ENCODE results near the gene DOCK2. TPM values are rescaled to one million over a fixed set of nuclear protein-coding genes. Genes with fewer than 3 reads are reported as not detected.

The DOCK2 gene
- total and polyA plus RNA-seq, 9 of the 15 experiments (the other 6 are each of a cell fraction or from before 2014, with no cell fraction given), result 4.5 to 42.6 (median 20.5) TPM

DNA sequence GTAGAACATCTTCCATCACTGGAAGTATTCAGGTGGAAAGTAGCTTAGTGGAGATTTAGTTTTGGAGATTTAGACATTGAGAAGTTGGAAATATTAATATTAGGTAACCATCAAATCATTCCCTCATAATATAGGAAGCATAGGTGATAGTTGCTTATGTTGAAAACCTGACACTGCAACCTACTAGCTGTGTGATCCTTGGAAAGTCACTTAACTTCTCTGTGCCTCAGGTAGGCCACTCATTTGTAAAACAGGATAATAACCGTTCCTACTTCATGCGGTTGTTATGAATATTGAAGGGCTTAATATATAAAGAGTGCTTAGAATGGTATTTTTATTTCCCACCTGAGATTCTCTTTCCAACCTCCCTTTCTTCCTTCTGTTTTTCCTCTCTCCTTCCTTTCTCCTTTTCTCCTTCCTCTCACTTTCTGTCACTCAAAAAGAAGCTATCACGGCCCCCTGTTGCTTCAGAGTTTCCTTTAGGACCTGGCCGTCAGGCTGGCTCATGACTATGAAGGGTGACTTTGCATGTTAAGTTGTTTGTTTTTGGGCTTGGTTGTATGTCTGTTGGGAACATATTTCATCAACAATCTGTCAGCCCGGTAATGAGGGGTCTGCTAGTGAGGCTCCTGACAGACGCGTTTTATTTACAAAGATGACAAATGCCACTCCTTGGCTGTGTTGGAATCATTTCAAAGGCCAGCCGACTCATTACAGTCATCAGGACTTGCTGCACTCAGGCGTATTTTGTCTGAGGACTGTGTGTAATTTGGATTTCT, 31.0 kb downstream of the DOCK2 start (continued):
- TF ChIP-seq, protein P1, sequence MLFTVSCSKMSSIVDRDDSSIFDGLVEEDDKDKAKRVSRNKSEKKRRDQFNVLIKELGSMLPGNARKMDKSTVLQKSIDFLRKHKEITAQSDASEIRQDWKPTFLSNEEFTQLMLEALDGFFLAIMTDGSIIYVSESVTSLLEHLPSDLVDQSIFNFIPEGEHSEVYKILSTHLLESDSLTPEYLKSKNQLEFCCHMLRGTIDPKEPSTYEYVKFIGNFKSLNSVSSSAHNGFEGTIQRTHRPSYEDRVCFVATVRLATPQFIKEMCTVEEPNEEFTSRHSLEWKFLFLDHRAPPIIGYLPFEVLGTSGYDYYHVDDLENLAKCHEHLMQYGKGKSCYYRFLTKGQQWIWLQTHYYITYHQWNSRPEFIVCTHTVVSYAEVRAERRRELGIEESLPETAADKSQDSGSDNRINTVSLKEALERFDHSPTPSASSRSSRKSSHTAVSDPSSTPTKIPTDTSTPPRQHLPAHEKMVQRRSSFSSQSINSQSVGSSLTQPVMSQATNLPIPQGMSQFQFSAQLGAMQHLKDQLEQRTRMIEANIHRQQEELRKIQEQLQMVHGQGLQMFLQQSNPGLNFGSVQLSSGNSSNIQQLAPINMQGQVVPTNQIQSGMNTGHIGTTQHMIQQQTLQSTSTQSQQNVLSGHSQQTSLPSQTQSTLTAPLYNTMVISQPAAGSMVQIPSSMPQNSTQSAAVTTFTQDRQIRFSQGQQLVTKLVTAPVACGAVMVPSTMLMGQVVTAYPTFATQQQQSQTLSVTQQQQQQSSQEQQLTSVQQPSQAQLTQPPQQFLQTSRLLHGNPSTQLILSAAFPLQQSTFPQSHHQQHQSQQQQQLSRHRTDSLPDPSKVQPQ (CRISPR knock-in tag; IDR thresholded peaks at IDR 0.05; ENCODE audit: borderline replicate concordance), result no peak
- TF ChIP-seq, protein P2, sequence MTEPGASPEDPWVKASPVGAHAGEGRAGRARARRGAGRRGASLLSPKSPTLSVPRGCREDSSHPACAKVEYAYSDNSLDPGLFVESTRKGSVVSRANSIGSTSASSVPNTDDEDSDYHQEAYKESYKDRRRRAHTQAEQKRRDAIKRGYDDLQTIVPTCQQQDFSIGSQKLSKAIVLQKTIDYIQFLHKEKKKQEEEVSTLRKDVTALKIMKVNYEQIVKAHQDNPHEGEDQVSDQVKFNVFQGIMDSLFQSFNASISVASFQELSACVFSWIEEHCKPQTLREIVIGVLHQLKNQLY (CRISPR knock-in tag; conservative IDR thresholded peaks at IDR 0.05), result no peak
- TF ChIP-seq STAT5A (IDR thresholded peaks at IDR 0.05; ENCODE audit: borderline replicate concordance, low read length) (no peak), POU5F1 (IDR thresholded peaks at IDR 0.05; ENCODE audit: borderline replicate concordance, low read depth, low read length, partially characterized antibody) (no peak), NRF1 (conservative IDR thresholded peaks at IDR 0.05 in 1 of 2, IDR thresholded peaks at IDR 0.05 in 1 of 2) (0 out of 4 replicates have a peak, but pooled peaks of 1 of the 2 experiments have one; percentile 21), ZNF584 (CRISPR knock-in tag; IDR thresholded peaks at IDR 0.05; ENCODE audit: low read depth) (no peak), RBM25 (IDR thresholded peaks at IDR 0.05; ENCODE audit: low read depth, low read length, severe bottlenecking) (peak; percentile 80), NR2C2 (CRISPR knock-in tag; IDR thresholded peaks at IDR 0.05) (no peak), NR2C2 (tag; IDR thresholded peaks at IDR 0.05) (no peak)
- TF ChIP-seq, protein P3, sequence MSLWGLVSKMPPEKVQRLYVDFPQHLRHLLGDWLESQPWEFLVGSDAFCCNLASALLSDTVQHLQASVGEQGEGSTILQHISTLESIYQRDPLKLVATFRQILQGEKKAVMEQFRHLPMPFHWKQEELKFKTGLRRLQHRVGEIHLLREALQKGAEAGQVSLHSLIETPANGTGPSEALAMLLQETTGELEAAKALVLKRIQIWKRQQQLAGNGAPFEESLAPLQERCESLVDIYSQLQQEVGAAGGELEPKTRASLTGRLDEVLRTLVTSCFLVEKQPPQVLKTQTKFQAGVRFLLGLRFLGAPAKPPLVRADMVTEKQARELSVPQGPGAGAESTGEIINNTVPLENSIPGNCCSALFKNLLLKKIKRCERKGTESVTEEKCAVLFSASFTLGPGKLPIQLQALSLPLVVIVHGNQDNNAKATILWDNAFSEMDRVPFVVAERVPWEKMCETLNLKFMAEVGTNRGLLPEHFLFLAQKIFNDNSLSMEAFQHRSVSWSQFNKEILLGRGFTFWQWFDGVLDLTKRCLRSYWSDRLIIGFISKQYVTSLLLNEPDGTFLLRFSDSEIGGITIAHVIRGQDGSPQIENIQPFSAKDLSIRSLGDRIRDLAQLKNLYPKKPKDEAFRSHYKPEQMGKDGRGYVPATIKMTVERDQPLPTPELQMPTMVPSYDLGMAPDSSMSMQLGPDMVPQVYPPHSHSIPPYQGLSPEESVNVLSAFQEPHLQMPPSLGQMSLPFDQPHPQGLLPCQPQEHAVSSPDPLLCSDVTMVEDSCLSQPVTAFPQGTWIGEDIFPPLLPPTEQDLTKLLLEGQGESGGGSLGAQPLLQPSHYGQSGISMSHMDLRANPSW (CRISPR knock-in tag; IDR thresholded peaks at IDR 0.05), result no peak
- TF ChIP-seq, protein P4, sequence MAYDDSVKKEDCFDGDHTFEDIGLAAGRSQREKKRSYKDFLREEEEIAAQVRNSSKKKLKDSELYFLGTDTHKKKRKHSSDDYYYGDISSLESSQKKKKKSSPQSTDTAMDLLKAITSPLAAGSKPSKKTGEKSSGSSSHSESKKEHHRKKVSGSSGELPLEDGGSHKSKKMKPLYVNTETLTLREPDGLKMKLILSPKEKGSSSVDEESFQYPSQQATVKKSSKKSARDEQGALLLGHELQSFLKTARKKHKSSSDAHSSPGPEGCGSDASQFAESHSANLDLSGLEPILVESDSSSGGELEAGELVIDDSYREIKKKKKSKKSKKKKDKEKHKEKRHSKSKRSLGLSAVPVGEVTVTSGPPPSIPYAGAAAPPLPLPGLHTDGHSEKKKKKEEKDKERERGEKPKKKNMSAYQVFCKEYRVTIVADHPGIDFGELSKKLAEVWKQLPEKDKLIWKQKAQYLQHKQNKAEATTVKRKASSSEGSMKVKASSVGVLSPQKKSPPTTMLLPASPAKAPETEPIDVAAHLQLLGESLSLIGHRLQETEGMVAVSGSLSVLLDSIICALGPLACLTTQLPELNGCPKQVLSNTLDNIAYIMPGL (CRISPR knock-in tag; IDR thresholded peaks at IDR 0.05), result no peak

Measured in K562 (cell line).